CD4-positive, alpha-beta T cell treated with Interleukin-2 at 100 ng/mL for 4 hours (primary cell): ENCODE data around the gene CD2AP.
"Not testable (repeated sequence)": the region's sequence is repeated elsewhere in the genome, so short reads cannot be mapped to it uniquely, and the experiment has no call there.

Source experiments
- DNase-seq: peaks from one replicate; pipeline ENCODE4 v3.0.0-alpha.2; 2020; ENCODE audit warnings: low spot score

Gene CD2AP

DNA sequence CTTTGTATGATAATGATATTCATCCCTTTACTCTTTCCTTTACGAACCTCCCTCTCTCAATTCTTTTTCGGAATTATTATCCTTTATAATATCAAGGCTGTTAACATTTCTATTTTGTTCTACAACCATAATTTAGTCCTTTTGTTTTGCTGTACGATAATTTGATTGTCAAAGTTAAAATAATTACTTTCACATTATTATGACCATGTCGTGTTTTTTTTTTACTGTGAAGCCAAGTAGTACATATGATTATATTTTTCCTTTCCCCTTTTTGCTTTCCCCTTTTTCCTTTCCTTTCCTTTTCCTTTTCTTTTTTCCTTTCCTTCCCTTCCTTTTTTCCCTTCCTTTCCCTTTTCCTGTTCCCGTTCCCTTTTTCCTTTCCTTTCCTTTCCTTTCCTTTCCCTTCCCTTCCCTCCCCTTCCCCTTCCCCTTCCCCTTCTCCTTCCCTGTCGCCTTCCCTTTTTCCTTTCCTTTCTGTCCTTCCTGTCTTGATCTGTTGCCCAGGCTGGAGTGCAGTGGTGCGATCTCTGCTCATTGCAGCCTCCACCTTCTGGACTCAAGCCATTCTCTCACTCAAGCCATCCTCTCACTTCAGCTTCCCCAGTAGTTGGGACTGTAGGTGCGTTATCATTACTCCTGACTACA is 19.5 kb downstream of the CD2AP start:
- DNase-seq, result no peak

- DNase-seq, result no peak
Observed at GRCh38 chr6:47502920-47503319, 25.3 kb downstream of the CD2AP start.

- no peak for DNase-seq
Observed at GRCh38 chr6:47509937-47510336, 32.3 kb downstream of the CD2AP start.

- DNase-seq, result no peak
Observed at GRCh38 chr6:47512872-47513271, 35.3 kb downstream of the CD2AP start.

GRCh38 chr6:47519279-47519678 is 41.7 kb downstream of the CD2AP start:
- DNase-seq, result no peak

DNA sequence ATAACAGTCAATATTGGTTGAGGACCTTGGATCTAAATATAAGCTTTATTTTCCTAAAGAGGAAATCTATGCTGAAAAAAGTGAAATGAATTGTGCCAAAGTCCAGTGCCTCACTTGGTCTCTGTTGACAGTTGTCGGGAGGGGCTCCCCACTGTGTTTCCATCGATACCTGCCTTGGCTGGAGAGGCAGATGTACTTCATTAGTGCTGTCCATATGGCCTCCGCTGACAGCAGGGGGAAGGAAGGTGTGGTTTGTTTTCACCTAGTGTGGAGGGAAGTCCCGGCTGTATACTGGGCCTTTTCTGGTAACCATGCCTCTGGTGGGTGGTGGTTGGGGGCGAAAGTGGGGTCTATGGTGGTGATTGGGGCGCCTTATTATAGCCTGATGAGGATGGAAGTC is 42.7 kb downstream of the CD2AP start:
- DNase-seq, result no peak

GRCh38 chr6:47521961-47522360 is 44.4 kb downstream of the CD2AP start:
- no peak for DNase-seq

DNA sequence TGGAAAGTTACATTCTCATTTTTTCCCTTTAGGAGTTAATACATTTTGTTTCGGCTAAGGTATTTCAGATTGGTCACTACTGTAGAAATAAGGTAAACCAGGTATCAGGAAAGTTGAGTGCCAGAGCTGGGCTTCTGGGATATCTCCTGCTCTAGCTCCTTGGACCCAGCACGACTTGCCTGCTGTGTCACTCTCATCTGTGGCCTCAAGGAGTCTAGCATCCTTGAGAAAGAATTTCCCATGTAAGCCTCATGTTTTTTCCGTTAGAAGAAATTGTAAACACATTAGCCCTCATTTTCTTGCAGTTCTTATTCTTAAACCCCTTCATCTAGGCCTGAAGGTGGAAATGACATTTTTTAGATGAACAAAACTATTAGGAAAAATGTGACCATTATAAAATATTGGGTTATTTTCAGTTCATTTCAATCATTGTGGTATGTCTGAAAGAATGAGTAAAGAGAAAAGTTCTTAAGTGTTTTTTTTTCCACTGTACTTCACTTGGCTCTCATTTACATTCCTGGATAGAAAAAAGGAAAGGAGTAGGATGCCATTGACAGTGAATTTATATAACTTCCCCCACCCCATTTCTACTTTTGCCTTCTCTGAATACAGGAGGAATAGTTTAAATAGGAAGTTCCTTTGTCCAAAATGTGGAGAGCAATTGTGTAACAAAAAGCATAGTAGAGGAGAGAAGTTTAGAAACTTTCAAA is 46.7 kb downstream of the CD2AP start:
- no peak for DNase-seq

DNA sequence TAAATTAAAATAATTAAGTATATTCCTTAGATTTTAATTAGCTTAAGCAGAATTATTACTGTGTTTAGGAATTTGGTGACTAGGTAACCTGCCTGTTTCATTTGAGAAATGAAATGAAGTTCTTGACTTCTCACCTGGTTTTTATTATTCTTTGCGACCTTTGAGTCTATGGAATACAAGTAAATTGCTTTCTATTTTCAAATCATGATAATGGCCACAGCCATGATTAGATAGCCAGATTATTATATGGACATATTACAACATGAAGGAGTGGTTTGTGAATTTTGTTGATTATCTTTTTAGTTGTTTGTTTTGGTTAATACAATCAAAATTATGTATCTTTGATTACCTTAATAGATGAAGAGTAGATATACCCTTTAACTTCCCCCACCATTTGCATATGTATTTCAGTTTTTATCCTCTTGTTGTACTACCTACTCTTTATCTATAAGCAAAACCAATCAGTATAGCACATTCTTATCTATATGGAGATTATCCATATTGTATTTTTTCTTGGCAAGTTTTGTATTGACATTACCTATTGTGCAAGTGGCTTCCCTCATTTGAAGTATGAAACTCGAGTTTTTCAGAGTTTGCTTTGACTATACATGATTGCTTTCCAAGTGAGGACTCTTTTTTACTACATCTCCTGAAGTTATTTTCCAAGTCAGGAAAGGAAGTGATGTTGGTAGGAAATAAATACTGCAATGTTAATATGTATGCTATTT is 47.9 kb downstream of the CD2AP start:
- DNase-seq, result no peak

DNA sequence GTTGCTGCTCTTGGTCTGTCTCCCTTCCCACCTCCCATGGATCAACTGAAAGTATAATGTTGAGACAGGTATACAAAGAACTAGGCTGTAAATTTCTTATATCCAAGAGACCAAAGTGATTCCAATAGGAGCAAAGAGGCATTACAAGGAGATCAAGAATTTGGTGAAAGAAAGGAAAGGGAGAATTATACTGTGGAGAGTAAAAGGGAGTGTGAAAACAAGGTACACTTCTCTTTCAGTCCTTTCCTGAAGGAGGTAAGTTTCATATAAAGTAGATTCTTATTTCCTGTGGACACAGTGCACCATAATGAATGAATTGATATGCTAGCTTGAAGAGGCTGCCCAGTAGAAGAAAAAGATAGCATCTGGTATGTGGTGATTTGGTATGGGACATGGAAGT is 49.7 kb downstream of the CD2AP start:
- DNase-seq, result no peak

GRCh38 chr6:47529734-47530133 is 52.1 kb downstream of the CD2AP start:
- no peak for DNase-seq

GRCh38 chr6:47532981-47533585 is 55.5 kb downstream of the CD2AP start:
- DNase-seq, result no peak

GRCh38 chr6:47534063-47534462 is 56.5 kb downstream of the CD2AP start:
- DNase-seq, result no peak

GRCh38 chr6:47535316-47536225 is 58.0 kb downstream of the CD2AP start:
- DNase-seq, result no peak

GRCh38 chr6:47536816-47537401 is 59.3 kb downstream of the CD2AP start:
- no peak for DNase-seq

- no peak for DNase-seq
Observed at GRCh38 chr6:47545223-47545622, 67.6 kb downstream of the CD2AP start.

DNA sequence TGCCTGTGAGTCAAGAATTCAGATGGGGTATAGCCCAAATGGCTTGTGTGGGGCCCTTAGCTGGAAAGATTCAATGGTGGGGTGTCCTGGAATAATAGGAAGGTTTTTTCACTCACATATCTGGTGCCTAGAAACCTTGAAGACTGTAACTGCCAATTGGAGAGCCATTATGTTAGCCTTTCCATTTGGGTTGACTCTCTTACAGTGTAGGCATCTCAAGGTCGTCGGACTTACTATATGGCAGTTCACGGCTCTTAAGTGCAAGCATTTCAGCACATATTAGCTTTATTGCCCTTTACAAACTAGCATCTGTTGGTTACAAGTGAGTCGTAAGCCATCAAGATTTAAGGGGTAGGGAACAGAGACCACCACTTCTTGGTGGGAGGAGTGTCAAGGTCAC is 74.1 kb downstream of the CD2AP start:
- no peak for DNase-seq

DNA sequence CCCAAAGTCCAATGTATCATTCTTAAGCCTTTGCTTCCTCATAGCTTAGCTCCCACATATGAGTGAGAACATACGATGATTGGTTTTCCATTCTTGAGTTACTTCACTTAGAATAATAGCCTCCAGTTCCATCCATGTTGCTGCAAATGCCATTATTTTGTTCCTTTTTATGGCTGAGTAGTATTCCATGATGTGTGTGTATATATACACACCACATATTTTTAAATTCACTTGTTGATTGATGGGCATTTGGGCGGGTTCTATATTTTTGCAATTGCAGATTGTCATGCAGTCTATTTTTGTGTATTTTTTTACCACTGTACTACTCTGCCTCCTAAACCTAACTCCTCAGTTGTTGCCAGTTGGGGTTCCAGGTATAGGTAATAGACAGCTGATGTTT is 74.7 kb downstream of the CD2AP start:
- no peak for DNase-seq

DNA sequence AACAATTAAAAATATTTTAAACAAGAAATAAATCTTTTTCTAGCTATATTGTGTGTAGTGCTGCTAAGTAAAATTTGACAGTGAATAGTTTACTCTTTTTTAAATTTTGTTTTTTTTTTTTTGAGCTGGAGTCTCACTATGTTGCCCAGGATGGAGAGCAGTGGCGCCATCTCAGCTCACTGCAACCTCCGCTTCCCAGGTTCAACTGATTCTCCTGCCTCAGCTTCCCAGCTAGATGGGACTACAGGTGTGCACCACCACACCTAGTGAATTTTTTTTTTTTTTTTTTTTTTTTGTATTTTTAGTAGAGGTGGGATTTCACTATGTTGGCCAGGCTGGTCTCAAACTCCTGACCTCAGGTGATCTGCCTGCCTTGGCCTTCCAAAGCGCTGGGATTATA is 75.7 kb downstream of the CD2AP start:
- not testable (repeated sequence) for DNase-seq

DNA sequence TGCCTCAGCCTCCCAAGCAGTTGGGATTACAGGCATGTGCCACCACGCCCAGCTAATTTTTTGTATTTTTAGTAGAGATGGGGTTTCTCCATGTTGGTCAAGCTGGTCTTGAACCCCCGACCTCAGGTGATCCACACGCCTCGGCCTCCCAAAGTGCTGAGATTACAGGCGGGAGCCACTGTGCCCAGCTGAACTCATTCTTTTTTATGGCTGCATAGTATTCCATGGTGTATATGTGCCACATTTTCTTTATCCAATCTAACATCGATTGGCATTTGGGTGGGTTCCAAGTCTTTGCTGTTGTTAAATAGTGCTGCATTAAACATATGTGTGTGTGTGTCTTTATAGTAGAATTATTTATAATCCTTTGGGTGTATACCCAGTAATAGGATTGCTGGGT is 78.9 kb downstream of the CD2AP start:
- DNase-seq, result not testable (repeated sequence)

- no peak for DNase-seq
Observed at GRCh38 chr6:47563162-47563561, 85.6 kb downstream of the CD2AP start.
